Small intestine (tissue), 7 donors: Measurements from ENCODE around the gene NFIX. TPM values are rescaled to one million over a fixed set of nuclear protein-coding genes. Genes with fewer than 3 reads are reported as not detected.

Experiments used
- DNase-seq, 2 donors: peaks; one replicate each; pipeline versions ENCODE4 v3.0.0 to v3.0.0-alpha.2; 2013
- FAIRE-seq: peaks from 2 replicates; lab custom pipeline; 2012; peaks lifted over from hg19 to GRCh38; lab: Jason Lieb, UNC
- H3K27ac ChIP-seq, 3 donors: one replicate each; pipeline ENCODE4 v1.5.1; 2013; ENCODE audit warnings: low read length in 2 of 3, mild to moderate bottlenecking in 2 of 3, control low read depth in 1 of 3, inconsistent platforms in 1 of 3, low read depth in 1 of 3, moderate library complexity in 1 of 3
- H3K27me3 ChIP-seq, 3 donors: one replicate each; pipeline ENCODE4 v1.6.1; 2013; ENCODE audit warnings: low read length in 3 of 3, inconsistent platforms in 1 of 3; ENCODE audit not compliant: control insufficient read depth in 3 of 3, insufficient read depth in 3 of 3
- H3K36me3 ChIP-seq, 3 donors: one replicate each; pipeline ENCODE4 v1.6.1; 2013; ENCODE audit warnings: low read length in 3 of 3, inconsistent platforms in 1 of 3, low read depth in 1 of 3, mild to moderate bottlenecking in 1 of 3, moderate library complexity in 1 of 3; ENCODE audit not compliant: control insufficient read depth in 3 of 3, insufficient read depth in 2 of 3
- H3K4me1 ChIP-seq, 3 donors: one replicate each; pipeline ENCODE4 v1.6.1; 2013; ENCODE audit warnings: low read length in 2 of 3, inconsistent platforms in 1 of 3, low read depth in 1 of 3, mild to moderate bottlenecking in 1 of 3, moderate library complexity in 1 of 3; ENCODE audit not compliant: control insufficient read depth in 3 of 3, insufficient read depth in 2 of 3
- H3K4me3 ChIP-seq, 3 donors: one replicate each; pipeline ENCODE4 v1.5.1; 2013; ENCODE audit warnings: low read length in 3 of 3, control low read depth in 1 of 3, inconsistent platforms in 1 of 3, low read depth in 1 of 3, mild to moderate bottlenecking in 1 of 3, moderate library complexity in 1 of 3
- H3K9me3 ChIP-seq, 2 donors: one replicate each; pipeline ENCODE4 v1.6.1; 2013; ENCODE audit warnings: low read depth in 1 of 2, low read length in 1 of 2; ENCODE audit not compliant: control insufficient read depth in 2 of 2, insufficient read depth in 1 of 2
- WGBS, 3 donors: extraction: QIAGEN DNeasy Blood & Tissue Kit; methylation state at CpG; one replicate each; pipeline ENCODE4 v1.1.7; 2013; 5-methylcytosine and 5-hydroxymethylcytosine counted together
- polyA plus RNA-seq, 4 donors: library from polyadenylated mRNA; stranded (reverse) in 3 of 4; unstranded in 1 of 4; fragments of 200-250 nt in 3 of 4; fragments of 120-200 nt in 1 of 4; gene quantifications; one replicate each; pipeline versions ENCODE4 v1.2.1 to v1.2.3, GENCODE V29; 2013
- donor health status: healthy with polysubstance abuse.
- donor health status: control.
- donor health status: control.
- donor health status: Bipolar disorder and iron deficiency.
- donor health status: healthy.

NFIX gene
- polyA plus RNA-seq, 4 donors = 2.9 to 31.4 (median 10.0) TPM

- Histone ChIP-seq H3K27me3 (peaks cover 0 to 83% (median 2%) of the 10 kb centered on the region in 3 donors), H3K27ac (peak overlapping the region in 2 of 3 donors; percentile 70 to 91), H3K9me3 (no peaks in the 10 kb centered on the region), H3K4me1 (peaks cover 2 to 43% (median 14%) of the 10 kb centered on the region in 3 donors), H3K36me3 (peaks cover 0 to 20% (median 0%) of the 10 kb centered on the region in 3 donors), H3K4me3 (peak overlapping the region; percentile 9 to 54 (median 20))
- FAIRE-seq (no peak), DNase-seq (peak; percentile 78 to 82)
- 4 to 10% (median 8%) methylated on average over 48 to 77 of the region's 77 CpGs for WGBS, 3 donors
These were observed 104.1 kb downstream of the NFIX start for GRCh38 chr19:13099073-13099999.

- no peaks in the 10 kb centered on the region for H3K9me3 ChIP-seq
- H3K4me1 ChIP-seq = peaks cover 2 to 36% (median 14%) of the 10 kb centered on the region in 3 donors
- H3K4me3 ChIP-seq = no peak overlapping the region
These were observed 104.8 kb downstream of the NFIX start for GRCh38 chr19:13100031-13100588.

GRCh38 chr19:13100841-13101589 is 105.7 kb downstream of the NFIX start:
- 59 to 68% (median 66%) methylated on average over 13 to 18 of the region's 18 CpGs for WGBS, 3 donors
- FAIRE-seq (no peak), DNase-seq (no peak)
- Histone ChIP-seq H3K36me3 (peaks cover 0 to 24% (median 2%) of the 10 kb centered on the region in 3 donors), H3K4me1 (peaks cover 2 to 30% (median 14%) of the 10 kb centered on the region in 3 donors), H3K4me3 (peak overlapping the region in 1 of 3 donors; percentile 3), H3K27ac (peak overlapping the region in 1 of 3 donors; percentile 8), H3K27me3 (peaks cover 0 to 66% (median 0%) of the 10 kb centered on the region in 3 donors), H3K9me3 (no peaks in the 10 kb centered on the region)

More at GRCh38 chr19:13100031-13100588, 104.8 kb downstream of the NFIX start:
- H3K27ac ChIP-seq = peak overlapping the region in 2 of 3 donors; percentile 70 to 91
- WGBS, 3 donors = 61 to 73% (median 68%) methylated on average over 12 of the region's 12 CpGs
- H3K27me3 ChIP-seq = peaks cover 0 to 75% (median 2%) of the 10 kb centered on the region in 3 donors
- no peak for DNase-seq
- no peak for FAIRE-seq
- H3K36me3 ChIP-seq = peaks cover 0 to 22% (median 0%) of the 10 kb centered on the region in 3 donors

- WGBS, 3 donors = 57 to 69% (median 69%) methylated on average over 7 of the region's 7 CpGs
- peaks cover 2 to 24% (median 9%) of the 10 kb centered on the region in 3 donors for H3K4me1 ChIP-seq
- no peak for FAIRE-seq
These were observed 106.5 kb downstream of the NFIX start for GRCh38 chr19:13101590-13102415.

GRCh38 chr19:13102416-13102665 is 107.1 kb downstream of the NFIX start:
- Histone ChIP-seq H3K4me1 (peaks cover 2 to 24% (median 9%) of the 10 kb centered on the region in 3 donors), H3K27me3 (peaks cover 0 to 53% (median 0%) of the 10 kb centered on the region in 3 donors), H3K36me3 (peaks cover 0 to 29% (median 2%) of the 10 kb centered on the region in 3 donors), H3K9me3 (no peaks in the 10 kb centered on the region), H3K27ac (peak overlapping the region in 2 of 3 donors; percentile 17 to 82), H3K4me3 (peak overlapping the region; percentile 10 to 32 (median 30))
- DNase-seq (no peak), FAIRE-seq (no peak)
- WGBS, 3 donors = 8 to 16% (median 12%) methylated on average over 6 to 7 of the region's 7 CpGs

More at GRCh38 chr19:13101590-13102415, 106.5 kb downstream of the NFIX start:
- Histone ChIP-seq H3K9me3 (no peaks in the 10 kb centered on the region), H3K4me3 (peak overlapping the region in 2 of 3 donors; percentile 24 to 32), H3K27ac (peak overlapping the region in 1 of 3 donors; percentile 82), H3K27me3 (peaks cover 0 to 58% (median 0%) of the 10 kb centered on the region in 3 donors), H3K36me3 (peaks cover 0 to 27% (median 2%) of the 10 kb centered on the region in 3 donors)
- DNase-seq = no peak

GRCh38 chr19:13102666-13103580 is 107.6 kb downstream of the NFIX start, which contains the start of gene LYL1:
LYL1 (minus strand) TSS chr19:13102858; CDS start chr19:13101171, 1,687 bp downstream.
- Histone ChIP-seq H3K4me1 (peaks cover 2 to 24% (median 9%) of the 10 kb centered on the region in 3 donors), H3K27me3 (peaks cover 0 to 47% (median 0%) of the 10 kb centered on the region in 3 donors), H3K36me3 (peaks cover 0 to 33% (median 2%) of the 10 kb centered on the region in 3 donors), H3K4me3 (peak within 1 kb of the TSS; percentile 24 to 32 (median 30)), H3K9me3 (no peaks in the 10 kb centered on the region), H3K27ac (peak within 1 kb of the TSS in 2 of 3 donors; percentile 17 to 82)
- FAIRE-seq (no peak), DNase-seq (peak; percentile 49 to 63)
- 1 to 2% (median 2%) methylated on average over 24 to 47 of the region's 47 CpGs for WGBS, 3 donors
